SIG-M5 treated with dmso at 0.1 percent for 504 hours (cell line): ENCODE data around the gene CRIM1.
A peak's percentile ranks its signal among the peaks of the same experiment; 100 is the strongest.

Experiments used
- DNase-seq: peaks from one replicate; lab custom pipeline; 2025; ENCODE audit not compliant: unreplicated experiment; lab: John Stamatoyannopoulos, UW

Gene CRIM1

GRCh38 chr2:36544638-36545338 is 189.2 kb downstream of the CRIM1 start:
- DNase-seq: no peak

GRCh38 chr2:36545871-36546416 is 190.4 kb downstream of the CRIM1 start:
- DNase-seq: no peak

GRCh38 chr2:36547906-36548305 is 192.3 kb downstream of the CRIM1 start:
- DNase-seq: no peak

GRCh38 chr2:36549165-36549574 is 193.6 kb downstream of the CRIM1 start:
- no peak for DNase-seq

- no peak for DNase-seq
Measured at GRCh38 chr2:36550006-36550405, 194.4 kb downstream of the CRIM1 start.

GRCh38 chr2:36553683-36554082 is 198.1 kb downstream of the CRIM1 start:
- DNase-seq: peak; percentile 86

GRCh38 chr2:36554531-36554930 is 199.0 kb downstream of the CRIM1 start:
- DNase-seq: no peak

GRCh38 chr2:36555789-36556188 is 200.2 kb downstream of the CRIM1 start:
- no peak for DNase-seq

GRCh38 chr2:36556842-36557241 is 201.3 kb downstream of the CRIM1 start:
- DNase-seq: no peak

GRCh38 chr2:36559221-36559942 is 203.8 kb downstream of the CRIM1 start:
- DNase-seq: no peak

GRCh38 chr2:36560726-36561125 is 205.1 kb downstream of the CRIM1 start:
- DNase-seq: no peak

- peak; percentile 63 for DNase-seq
Measured at GRCh38 chr2:36561237-36561944, 205.8 kb downstream of the CRIM1 start.

- no peak for DNase-seq
Measured at GRCh38 chr2:36562240-36562639, 206.7 kb downstream of the CRIM1 start.

GRCh38 chr2:36562973-36563532 is 207.5 kb downstream of the CRIM1 start:
- peak; percentile 69 for DNase-seq

GRCh38 chr2:36564377-36564930 is 208.9 kb downstream of the CRIM1 start:
- DNase-seq: no peak

- DNase-seq: no peak
Measured at GRCh38 chr2:36565712-36566111, 210.1 kb downstream of the CRIM1 start.

- DNase-seq: no peak
Measured at GRCh38 chr2:36566887-36567286, 211.3 kb downstream of the CRIM1 start.

- DNase-seq: no peak
Measured at GRCh38 chr2:36567711-36568408, 212.3 kb downstream of the CRIM1 start.

GRCh38 chr2:36568516-36569246 is 213.1 kb downstream of the CRIM1 start:
- DNase-seq: no peak
